T-cell (primary cell): ENCODE data around the gene RCAN3. TPM values are rescaled to one million over a fixed set of nuclear protein-coding genes. Genes with fewer than 3 reads are reported as not detected.

Experiments used
- ATAC-seq, 4 experiments: fragments of 200-7000 bp in 3 of 4; fragments of 150-1000 bp in 1 of 4; cut with Tn5 transposase; replicated peaks in 1 of 4; 1 replicate in 3 of 4; 2 replicates in 1 of 4; pipeline ENCODE4 v1.10.0; 2021; ENCODE audit warnings: moderate library complexity in 3 of 4, mild to moderate bottlenecking in 2 of 4, moderate number of reproducible peaks in 1 of 4
- CTCF ChIA-PET, 2 donors: fragments of 300-600 bp; sonication (Branson Sonifier 250); formaldehyde crosslinking; loops; one replicate each; lab custom pipeline; 2022; ENCODE audit warnings: antibody characterized with exemption in 2 of 2; lab: Charles Lee
- POLR2A ChIA-PET, 2 donors: fragments of 300-600 bp; sonication (Branson Sonifier 250); formaldehyde crosslinking; loops; one replicate each; lab custom pipeline; 2022; ENCODE audit warnings: antibody characterized with exemption in 2 of 2; lab: Charles Lee
- DNase-seq, 35 experiments: peaks; one replicate each; pipeline versions ENCODE4 v3.0.0 to v3.0.0-alpha.2; 2013 to 2023
- H3K27ac ChIP-seq: one replicate; pipeline ENCODE4 v1.5.1; 2013; ENCODE audit warnings: low read length
- H3K27me3 ChIP-seq, 2 experiments: replicated peaks in 1 of 2; 1 replicate in 1 of 2; 2 replicates in 1 of 2; pipeline versions ENCODE4 v1.6.1 to v1.7.0; 2013; ENCODE audit warnings: low read length in 1 of 2, mixed read lengths in 1 of 2; ENCODE audit not compliant: control insufficient read depth in 2 of 2, insufficient read depth in 2 of 2; ENCODE audit errors: extremely low read depth in 1 of 2
- H3K36me3 ChIP-seq, 2 donors: 1 replicate in 1 of 2; 2 replicates in 1 of 2; pipeline versions ENCODE4 v1.6.1 to v1.7.0; 2013; ENCODE audit warnings: low read length in 1 of 2; ENCODE audit not compliant: control insufficient read depth in 2 of 2, insufficient read depth in 1 of 2; ENCODE audit errors: extremely low read depth in 1 of 2
- H3K4me1 ChIP-seq, 2 experiments: 1 replicate in 1 of 2; 2 replicates in 1 of 2; pipeline versions ENCODE4 v1.6.1 to v1.7.0; 2013; ENCODE audit warnings: low read length in 2 of 2, mixed read lengths in 1 of 2; ENCODE audit not compliant: insufficient read depth in 2 of 2, control insufficient read depth in 1 of 2; ENCODE audit errors: extremely low read depth in 1 of 2
- H3K4me3 ChIP-seq, 2 donors: 1 replicate in 1 of 2; 2 replicates in 1 of 2; pipeline versions ENCODE4 v1.5.1 to v1.7.0; 2013; ENCODE audit warnings: mild to moderate bottlenecking in 2 of 2, low read length in 1 of 2, moderate library complexity in 1 of 2; ENCODE audit not compliant: control insufficient read depth in 1 of 2; ENCODE audit errors: extremely low read depth in 1 of 2
- H3K9me3 ChIP-seq: 2 replicates; pipeline ENCODE4 v1.7.0; 2013
- H3K27ac Mint-ChIP-seq, 2 donors: one replicate each; pipeline ENCODE4 v1.8.0; 2020 to 2021; ENCODE audit warnings: mild to moderate bottlenecking in 2 of 2, mixed read lengths in 2 of 2
- H3K27me3 Mint-ChIP-seq, 2 donors: one replicate each; pipeline ENCODE4 v1.8.0; 2021 to 2022; ENCODE audit warnings: mixed read lengths in 2 of 2
- H3K36me3 Mint-ChIP-seq: one replicate; pipeline ENCODE4 v1.8.0; 2021; ENCODE audit warnings: mixed read lengths
- H3K4me1 Mint-ChIP-seq, 3 donors: one replicate each; pipeline ENCODE4 v1.8.0; 2020 to 2022; ENCODE audit warnings: mixed read lengths in 3 of 3, mild to moderate bottlenecking in 1 of 3
- H3K4me3 Mint-ChIP-seq, 3 donors: one replicate each; pipeline ENCODE4 v1.8.0; 2020 to 2022; ENCODE audit warnings: mild to moderate bottlenecking in 3 of 3, mixed read lengths in 3 of 3, moderate library complexity in 3 of 3
- H3K9me3 Mint-ChIP-seq, 3 donors: one replicate each; pipeline ENCODE4 v1.8.0; 2020 to 2022; ENCODE audit warnings: mixed read lengths in 3 of 3
- WGBS: methylation state at CpG from one replicate; pipeline ENCODE4 v1.1.5; 2013; ENCODE audit warnings: missing lambda C conversion rate; ENCODE audit not compliant: insufficient coverage; 5-methylcytosine and 5-hydroxymethylcytosine counted together
- total RNA-seq, 35 experiments: library from RNA in 6 of 35; stranded (reverse) in 6 of 35; fragments of 120-200 nt in 1 of 35; gene quantifications; one replicate each; pipeline versions ENCODE4 v1.2.1 to v1.2.4 and lab custom pipeline; 2013 to 2026

RCAN3 gene
- total RNA-seq, 5 donors from 2014 or later (not counting 1 experiment from before 2014, with no cell fraction given) = 149 to 202 (median 186) TPM

DNA sequence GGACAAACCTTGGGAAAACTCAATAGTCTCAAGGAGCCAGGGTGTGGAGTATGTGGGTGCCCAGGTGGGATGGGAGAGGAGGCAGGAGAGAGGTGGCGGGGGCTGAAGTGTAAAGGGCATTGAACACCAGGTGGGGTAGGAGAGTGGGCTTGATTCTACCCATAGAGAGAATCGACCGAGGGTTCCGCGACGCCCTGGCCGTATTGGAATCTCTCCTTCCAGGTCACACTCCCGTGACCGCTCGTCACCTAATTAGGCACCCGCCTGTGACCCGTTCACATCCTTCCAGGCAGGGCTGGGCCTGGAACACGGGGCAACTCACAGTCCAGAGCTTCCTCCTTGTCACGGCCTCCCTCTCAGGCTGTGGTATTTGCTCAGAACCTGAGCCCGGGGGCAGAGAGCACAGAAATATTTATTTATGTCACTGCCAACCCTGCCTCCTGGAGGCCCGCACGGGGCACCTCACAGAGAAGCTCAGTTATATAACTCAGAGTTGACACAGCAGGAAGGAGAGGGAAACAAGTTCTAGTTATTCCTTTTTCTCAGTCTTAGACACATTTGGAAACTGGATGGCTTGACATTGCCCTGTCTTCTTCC, 65.3 kb downstream of the RCAN3 start:
- ChIA-PET POLR2A (no interaction called here), CTCF (interaction anchor here in 1 of 2 donors (1.1 kb wide), 1 partner anchor 19 kb away, joined by 5 read pairs; no protein-coding TSS in a partner anchor)
- peak in 3 of 4 experiments; percentile 47 to 69 (median 50) for ATAC-seq
- no peaks in the 10 kb centered on the region for H3K36me3 Mint-ChIP-seq
- Histone ChIP-seq H3K27ac (no peak overlapping the region), H3K4me3 (no peak overlapping the region), H3K36me3 (no peaks in the 10 kb centered on the region), H3K27me3 (peaks cover 0 to 8% of the 10 kb centered on the region in 2 experiments), H3K9me3 (no peaks in the 10 kb centered on the region), H3K4me1 (peaks cover 0 to 7% of the 10 kb centered on the region in 2 experiments)
- H3K27ac Mint-ChIP-seq = no peak overlapping the region
- no peaks in the 10 kb centered on the region for H3K27me3 Mint-ChIP-seq
- H3K4me1 Mint-ChIP-seq = peaks cover 11 to 18% (median 12%) of the 10 kb centered on the region in 3 donors
- H3K9me3 Mint-ChIP-seq = no peaks in the 10 kb centered on the region
- 78% methylated on average over 11 of the region's 17 CpGs for WGBS
- peak in 16 of 35 experiments; percentile 8 to 40 (median 18) for DNase-seq
- no peak overlapping the region for H3K4me3 Mint-ChIP-seq

DNA sequence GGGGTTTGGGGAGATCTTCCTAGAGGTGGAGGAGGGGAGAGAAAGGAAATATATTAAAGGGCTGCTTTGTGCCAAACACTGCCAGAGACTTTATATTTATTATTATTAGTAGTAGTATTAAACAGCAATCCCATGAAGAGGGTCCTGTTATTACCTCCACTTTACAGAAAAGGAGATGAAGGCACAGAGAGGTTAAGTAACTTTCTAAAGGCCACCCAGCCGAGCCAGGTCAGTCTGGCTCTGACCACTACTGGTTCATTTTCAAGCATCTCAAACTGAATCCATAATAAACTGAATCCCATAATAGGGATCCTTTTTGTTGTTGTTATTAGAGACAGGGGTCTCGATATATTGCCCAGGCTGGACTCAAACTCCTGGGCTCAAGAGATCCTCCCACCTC, 65.8 kb downstream of the RCAN3 start:
- peaks cover 11 to 18% (median 12%) of the 10 kb centered on the region in 3 donors for H3K4me1 Mint-ChIP-seq
- peaks cover 0 to 11% of the 10 kb centered on the region in 2 experiments for H3K27me3 ChIP-seq
- H3K4me3 ChIP-seq = no peak overlapping the region
- H3K27me3 Mint-ChIP-seq = no peaks in the 10 kb centered on the region
- H3K27ac ChIP-seq = no peak overlapping the region
- WGBS = no CpG with 5 or more reads among the region's 2 CpGs
- CTCF ChIA-PET = interaction anchor here in 1 of 2 donors (0.6 to 1.1 kb wide), 2 partner anchors 9 to 19 kb away, joined by 3 to 5 read pairs; no protein-coding TSS in a partner anchor
- no peaks in the 10 kb centered on the region for H3K36me3 ChIP-seq
- no peak for ATAC-seq
- no peak overlapping the region for H3K4me3 Mint-ChIP-seq
- H3K4me1 ChIP-seq = peaks cover 0 to 7% of the 10 kb centered on the region in 2 experiments
- H3K9me3 Mint-ChIP-seq = no peaks in the 10 kb centered on the region
- H3K27ac Mint-ChIP-seq = no peak overlapping the region
- POLR2A ChIA-PET = interaction anchor here in 1 of 2 donors (0.6 kb wide), 1 partner anchor 12 kb away, joined by 3 read pairs; no protein-coding TSS in a partner anchor
- H3K9me3 ChIP-seq = no peaks in the 10 kb centered on the region
- no peaks in the 10 kb centered on the region for H3K36me3 Mint-ChIP-seq
- no peak for DNase-seq

DNA sequence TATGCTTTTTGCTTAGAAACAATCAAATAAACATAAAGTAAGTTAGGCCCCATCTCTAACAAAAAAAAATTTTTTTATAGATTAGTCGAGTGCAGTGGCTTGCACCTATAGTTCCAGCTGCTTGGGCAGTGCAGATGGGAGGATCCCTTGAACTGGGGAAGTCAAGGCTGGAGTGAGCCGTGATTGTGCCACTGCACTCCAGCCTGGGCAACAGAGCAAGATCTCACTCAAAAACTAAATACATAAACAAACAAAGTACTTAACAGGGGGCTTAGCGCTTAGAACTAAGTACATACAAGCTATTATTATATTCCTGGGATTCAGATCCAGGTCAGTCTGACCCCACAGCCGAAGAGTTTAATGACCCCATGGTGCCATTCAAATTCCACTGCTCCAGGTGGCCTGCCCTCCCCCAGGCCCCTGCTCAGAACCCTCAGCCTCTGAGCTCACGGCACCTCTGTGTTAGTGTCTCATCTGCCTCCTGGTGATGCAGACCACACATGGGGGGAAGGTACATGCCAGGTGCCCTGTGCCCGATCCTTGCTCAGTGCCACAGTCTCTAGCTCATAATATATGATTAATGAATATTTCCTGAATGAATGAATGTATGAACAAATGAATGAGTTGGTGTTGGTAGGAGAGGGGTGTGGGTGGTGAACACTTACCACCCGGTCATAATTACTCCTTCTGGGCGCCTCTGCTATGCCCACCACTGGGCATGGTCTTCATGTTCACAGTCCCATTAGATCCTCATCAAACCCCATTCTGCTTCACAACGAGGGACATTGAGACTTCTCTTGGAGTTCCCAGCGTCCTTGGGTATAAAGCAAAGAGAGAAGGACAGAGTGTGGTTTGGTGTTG, 67.9 kb downstream of the RCAN3 start:
- Mint-ChIP-seq H3K36me3 (no peaks in the 10 kb centered on the region), H3K9me3 (no peaks in the 10 kb centered on the region), H3K27me3 (no peaks in the 10 kb centered on the region), H3K4me3 (no peak overlapping the region), H3K4me1 (peaks cover 11 to 18% (median 12%) of the 10 kb centered on the region in 3 donors), H3K27ac (peak overlapping the region in 1 of 2 donors; percentile 19)
- Histone ChIP-seq H3K27ac (no peak overlapping the region), H3K27me3 (peaks cover 0 to 11% of the 10 kb centered on the region in 2 experiments), H3K4me1 (peaks cover 0 to 7% of the 10 kb centered on the region in 2 experiments), H3K36me3 (no peaks in the 10 kb centered on the region), H3K4me3 (no peak overlapping the region), H3K9me3 (no peaks in the 10 kb centered on the region)
- DNase-seq (no peak), ATAC-seq (no peak)
- 93% methylated on average over 4 of the region's 10 CpGs for WGBS
- POLR2A ChIA-PET = no interaction called here
- CTCF ChIA-PET = interaction anchor here (0.6 to 1.0 kb wide), 2 partner anchors 8 to 146 kb away, joined by 4 to 6 read pairs; no protein-coding TSS in a partner anchor

DNA sequence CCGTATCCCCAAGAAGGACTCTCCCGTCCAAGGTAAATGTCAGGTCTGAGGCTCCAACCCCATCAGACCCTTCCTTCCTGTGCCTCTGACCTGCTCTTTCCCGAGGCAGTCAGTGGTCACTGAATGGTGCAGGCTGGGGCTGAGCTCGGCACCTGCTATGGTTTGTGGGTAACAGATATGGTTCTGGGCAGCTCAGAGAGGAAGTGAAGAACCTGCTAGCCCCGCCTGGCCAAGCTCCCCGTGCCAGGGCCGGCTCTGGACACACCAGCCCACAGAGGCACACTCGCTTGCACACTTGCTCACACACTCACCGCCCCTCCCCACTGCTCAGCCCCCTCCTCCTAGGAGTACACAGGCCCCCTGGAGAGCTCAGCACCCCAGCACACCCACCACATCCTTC, 69.7 kb downstream of the RCAN3 start:
- POLR2A ChIA-PET = no interaction called here
- H3K4me3 Mint-ChIP-seq = peak overlapping the region in 1 of 3 donors; percentile 37
- H3K36me3 ChIP-seq = no peaks in the 10 kb centered on the region
- no peaks in the 10 kb centered on the region for H3K9me3 Mint-ChIP-seq
- no peak overlapping the region for H3K4me3 ChIP-seq
- no peaks in the 10 kb centered on the region for H3K9me3 ChIP-seq
- peaks cover 0 to 7% of the 10 kb centered on the region in 2 experiments for H3K4me1 ChIP-seq
- H3K36me3 Mint-ChIP-seq = no peaks in the 10 kb centered on the region
- H3K27ac Mint-ChIP-seq = no peak overlapping the region
- 34% methylated on average over 5 of the region's 9 CpGs for WGBS
- ATAC-seq (peak in 1 of 4 experiments; percentile 16), DNase-seq (no peak)
- CTCF ChIA-PET = interaction anchor here in 1 of 2 donors (0.6 kb wide), 1 partner anchor 11 kb away, joined by 3 read pairs; no protein-coding TSS in a partner anchor
- H3K27ac ChIP-seq = no peak overlapping the region
- peaks cover 0 to 11% of the 10 kb centered on the region in 2 experiments for H3K27me3 ChIP-seq
- H3K27me3 Mint-ChIP-seq = no peaks in the 10 kb centered on the region
- H3K4me1 Mint-ChIP-seq = peaks cover 10 to 18% (median 11%) of the 10 kb centered on the region in 3 donors

DNA sequence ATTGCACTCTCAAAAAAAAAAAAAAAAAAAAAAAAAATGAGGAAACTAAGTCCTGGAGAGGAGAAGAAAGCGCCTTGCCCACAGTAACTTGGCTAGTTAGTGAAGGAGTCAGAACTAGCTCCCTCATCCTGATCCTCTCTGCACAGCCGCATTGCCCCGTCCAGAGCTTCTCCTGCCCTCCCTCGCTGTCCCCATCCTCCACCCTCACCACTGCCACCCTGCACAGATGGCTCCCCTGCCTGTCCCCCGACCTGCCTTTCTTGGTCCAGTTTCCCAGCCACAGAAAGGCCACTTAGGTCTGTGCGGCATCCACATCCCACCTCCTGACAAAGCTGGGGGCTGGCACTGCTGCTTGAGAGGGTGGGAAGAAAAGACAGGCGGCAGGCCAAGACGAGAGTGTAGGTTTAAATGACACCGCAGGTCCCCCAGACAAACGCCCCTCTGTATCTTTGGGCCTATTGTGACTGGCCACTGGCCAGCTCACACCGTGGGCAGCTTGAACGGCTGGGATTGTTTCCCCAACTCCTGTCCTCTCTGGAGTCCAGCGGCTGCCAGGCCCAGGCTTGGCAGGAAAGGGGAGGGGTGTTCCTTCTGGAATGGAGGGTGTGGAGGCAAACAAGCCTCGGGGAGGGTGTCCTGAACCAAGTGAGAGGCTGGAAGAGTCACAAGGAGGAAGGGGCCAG, 73.4 kb downstream of the RCAN3 start:
- Histone ChIP-seq H3K27ac (no peak overlapping the region), H3K4me1 (peaks cover 0 to 7% of the 10 kb centered on the region in 2 experiments), H3K9me3 (no peaks in the 10 kb centered on the region), H3K27me3 (peaks cover 0 to 16% of the 10 kb centered on the region in 2 experiments), H3K4me3 (no peak overlapping the region), H3K36me3 (no peaks in the 10 kb centered on the region)
- 55% methylated on average over 5 of the region's 14 CpGs for WGBS
- no peaks in the 10 kb centered on the region for H3K36me3 Mint-ChIP-seq
- no peak for ATAC-seq
- DNase-seq = no peak
- POLR2A ChIA-PET = no interaction called here
- H3K27me3 Mint-ChIP-seq = no peaks in the 10 kb centered on the region
- H3K27ac Mint-ChIP-seq = no peak overlapping the region
- peaks cover 5 to 9% (median 8%) of the 10 kb centered on the region in 3 donors for H3K4me1 Mint-ChIP-seq
- H3K4me3 Mint-ChIP-seq = no peak overlapping the region
- CTCF ChIA-PET = interaction anchor here in 1 of 2 donors (0.7 kb wide), 1 partner anchor 341 kb away, joined by 3 read pairs; no protein-coding TSS in a partner anchor
- H3K9me3 Mint-ChIP-seq = peaks cover 0 to 2% (median 0%) of the 10 kb centered on the region in 3 donors
